Measurements from ENCODE around the gene DPF1.

DPF1 gene

DNA sequence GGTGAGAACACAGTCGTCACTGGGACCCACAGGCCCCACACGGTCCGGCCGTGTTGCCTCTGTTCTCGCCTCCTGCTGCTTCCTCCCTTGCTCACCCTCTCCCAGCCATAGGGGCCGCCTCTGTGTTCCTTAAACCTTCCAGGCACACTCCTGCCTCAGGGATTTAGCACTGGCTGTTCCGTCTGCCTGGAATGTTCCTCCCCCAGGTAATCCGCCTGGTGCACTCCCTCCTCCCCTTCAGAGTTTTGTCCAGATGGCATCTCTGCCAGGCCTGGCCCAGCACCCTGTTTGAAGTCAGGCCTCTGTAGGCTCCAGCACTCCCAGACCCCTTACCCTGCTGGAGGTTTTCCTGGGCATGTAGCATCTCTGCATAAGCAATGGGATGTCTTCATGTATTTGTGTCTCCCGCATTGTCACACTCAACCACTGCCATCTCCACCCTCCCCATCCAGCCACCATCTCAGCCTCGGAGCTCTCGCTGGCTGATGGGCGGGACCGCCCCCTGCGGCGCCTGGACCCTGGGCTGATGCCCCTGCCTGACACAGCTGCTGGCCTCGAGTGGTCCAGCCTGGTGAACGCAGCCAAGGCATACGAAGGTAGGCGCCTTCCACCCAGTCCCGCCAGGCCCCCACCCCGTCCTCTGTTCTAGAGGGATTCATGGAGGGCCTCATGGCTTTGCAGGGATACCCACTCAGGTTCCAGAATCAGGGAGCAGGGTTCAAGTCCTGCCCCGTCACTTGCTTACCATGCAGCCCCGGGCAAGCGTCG is 25.9 kb downstream of the DPF1 start:
- TF ChIP-seq, protein P1, sequence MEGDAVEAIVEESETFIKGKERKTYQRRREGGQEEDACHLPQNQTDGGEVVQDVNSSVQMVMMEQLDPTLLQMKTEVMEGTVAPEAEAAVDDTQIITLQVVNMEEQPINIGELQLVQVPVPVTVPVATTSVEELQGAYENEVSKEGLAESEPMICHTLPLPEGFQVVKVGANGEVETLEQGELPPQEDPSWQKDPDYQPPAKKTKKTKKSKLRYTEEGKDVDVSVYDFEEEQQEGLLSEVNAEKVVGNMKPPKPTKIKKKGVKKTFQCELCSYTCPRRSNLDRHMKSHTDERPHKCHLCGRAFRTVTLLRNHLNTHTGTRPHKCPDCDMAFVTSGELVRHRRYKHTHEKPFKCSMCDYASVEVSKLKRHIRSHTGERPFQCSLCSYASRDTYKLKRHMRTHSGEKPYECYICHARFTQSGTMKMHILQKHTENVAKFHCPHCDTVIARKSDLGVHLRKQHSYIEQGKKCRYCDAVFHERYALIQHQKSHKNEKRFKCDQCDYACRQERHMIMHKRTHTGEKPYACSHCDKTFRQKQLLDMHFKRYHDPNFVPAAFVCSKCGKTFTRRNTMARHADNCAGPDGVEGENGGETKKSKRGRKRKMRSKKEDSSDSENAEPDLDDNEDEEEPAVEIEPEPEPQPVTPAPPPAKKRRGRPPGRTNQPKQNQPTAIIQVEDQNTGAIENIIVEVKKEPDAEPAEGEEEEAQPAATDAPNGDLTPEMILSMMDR (conservative IDR thresholded peaks at IDR 0.05; ENCODE audit: low read depth, low read length) = no peak
- no peak overlapping the region for H3K4me3 ChIP-seq (ENCODE audit: low read length)
- DNase-seq (ENCODE audit: low read depth) = no peak

DNA sequence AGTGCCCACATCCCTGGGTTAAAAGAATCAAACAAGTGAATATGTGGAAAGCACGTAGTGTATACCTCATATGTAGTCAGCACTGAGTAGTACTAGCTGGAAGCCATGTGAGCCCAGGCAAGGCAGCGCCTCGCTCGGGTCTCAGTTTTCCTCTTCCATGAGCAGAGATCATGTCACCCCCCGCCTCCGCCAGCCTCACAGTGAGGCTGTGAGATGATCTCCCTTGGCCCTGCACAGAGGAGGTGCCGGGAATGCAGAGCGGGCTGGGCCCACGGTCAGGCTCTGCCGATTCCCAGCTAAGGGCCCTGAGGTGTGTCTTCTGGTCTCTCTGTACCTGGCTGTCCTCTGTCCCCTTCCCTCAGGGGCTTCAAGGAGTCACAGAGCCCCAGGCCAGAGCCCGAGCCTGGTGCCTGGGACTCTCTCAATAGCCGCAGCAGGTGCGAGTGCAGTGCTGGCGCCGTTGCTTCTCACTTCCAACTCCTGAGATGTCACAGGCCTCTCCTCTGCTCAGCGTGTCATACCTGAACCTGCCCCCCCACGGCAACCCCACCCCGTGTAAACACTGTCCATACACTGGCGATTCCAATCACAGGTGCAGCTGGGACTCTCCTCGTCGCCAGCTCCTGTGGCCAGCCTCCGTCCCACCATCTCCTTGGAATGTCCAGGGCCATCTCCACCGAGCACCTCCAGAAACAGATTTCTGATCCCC is 26.9 kb downstream of the DPF1 start:
- no peak overlapping the region for H3K4me3 ChIP-seq (ENCODE audit: low read length)
- no peak for DNase-seq (ENCODE audit: low read depth)
- TF ChIP-seq, protein P1 (conservative IDR thresholded peaks at IDR 0.05; ENCODE audit: low read depth, low read length) = no peak

DNA sequence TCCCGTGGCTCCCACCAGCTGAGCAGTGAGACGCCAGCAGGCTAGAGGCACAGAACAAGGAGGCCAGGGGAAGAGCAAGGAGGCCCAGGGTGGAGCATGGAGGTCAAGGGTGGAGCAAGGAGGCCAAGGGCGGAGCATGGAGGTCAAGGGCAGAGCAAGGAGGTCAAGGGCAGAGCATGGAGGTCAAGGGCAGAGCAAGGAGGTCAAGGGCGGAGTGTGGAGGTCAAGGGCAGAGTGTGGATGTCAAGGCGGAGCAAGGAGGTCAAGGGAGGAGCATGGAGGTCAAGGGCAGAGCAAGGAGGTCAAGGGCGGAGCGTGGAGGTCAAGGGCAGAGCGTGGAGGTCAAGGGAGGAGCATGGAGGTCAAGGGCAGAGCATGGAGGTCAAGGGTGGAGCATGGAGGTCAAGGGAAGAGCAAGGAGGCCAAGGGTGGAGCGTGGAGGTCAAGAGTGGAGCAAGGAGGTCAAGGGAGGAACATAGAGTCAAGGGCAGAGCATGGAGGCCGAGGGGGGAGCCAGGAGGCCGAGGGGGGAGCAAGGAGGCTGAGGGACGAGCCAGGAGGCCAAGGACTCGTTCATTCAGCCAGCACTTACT is 27.7 kb downstream of the DPF1 start:
- TF ChIP-seq, protein P1 (conservative IDR thresholded peaks at IDR 0.05; ENCODE audit: low read depth, low read length) = no peak
- DNase-seq (ENCODE audit: low read depth) = no peak
- H3K4me3 ChIP-seq (ENCODE audit: low read length) = no peak overlapping the region

DNA sequence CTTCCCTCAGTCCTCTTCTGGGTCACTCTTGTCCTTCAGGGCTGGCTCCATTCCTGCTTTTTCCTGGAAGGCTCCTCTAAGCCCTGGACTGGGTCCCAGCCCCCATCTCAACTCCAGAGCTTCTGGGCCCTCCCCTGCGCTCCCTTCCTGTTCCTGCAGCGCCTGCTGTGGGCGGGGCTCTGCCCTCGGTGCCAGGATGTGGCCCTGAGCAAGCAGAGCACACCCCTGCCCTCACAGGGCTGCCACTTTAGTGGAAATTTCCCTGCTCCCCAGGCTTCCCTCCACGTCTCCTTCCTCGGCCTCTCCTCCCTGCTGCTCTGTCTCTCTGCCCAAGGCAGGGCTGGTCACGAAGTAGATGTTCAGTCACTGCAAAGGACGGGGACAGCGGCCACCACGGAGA is 28.8 kb downstream of the DPF1 start:
- H3K4me3 ChIP-seq (ENCODE audit: low read length) = no peak overlapping the region
- no peak for DNase-seq (ENCODE audit: low read depth)
- TF ChIP-seq, protein P1 (conservative IDR thresholded peaks at IDR 0.05; ENCODE audit: low read depth, low read length) = no peak

DNA sequence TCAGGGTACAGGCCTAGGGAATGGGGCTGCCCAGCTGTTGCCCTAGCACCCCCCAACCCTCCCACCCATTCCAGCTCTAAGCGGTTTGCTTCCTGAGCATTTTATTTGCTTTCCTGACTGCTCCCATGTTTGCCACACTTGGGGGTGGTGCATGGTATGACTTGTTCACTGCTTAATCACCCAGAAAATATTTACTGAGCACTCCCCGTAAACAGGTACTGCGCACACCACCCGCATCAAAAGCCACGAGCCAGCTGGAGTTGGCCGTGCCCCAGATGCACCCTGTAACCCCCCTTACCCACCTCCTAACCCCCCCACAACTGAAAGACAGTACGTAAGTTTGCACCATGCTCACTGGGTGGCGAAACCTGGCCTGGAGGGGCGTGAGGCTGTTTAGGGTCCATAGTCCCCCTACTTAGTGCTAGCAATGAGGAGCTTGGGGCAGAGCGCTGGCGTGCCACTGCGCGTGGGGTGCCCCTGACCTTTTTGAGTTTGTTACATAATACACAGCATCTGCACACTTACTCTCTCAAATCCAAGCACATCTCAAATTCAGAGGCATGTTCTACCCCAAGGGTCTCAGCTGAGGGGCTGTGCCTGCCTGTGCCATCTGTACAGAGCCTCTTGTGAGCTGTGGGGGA is 29.8 kb downstream of the DPF1 start:
- no peak for DNase-seq (ENCODE audit: low read depth)
- H3K4me3 ChIP-seq (ENCODE audit: low read length) = no peak overlapping the region
- TF ChIP-seq, protein P1 (conservative IDR thresholded peaks at IDR 0.05; ENCODE audit: low read depth, low read length) = no peak

DNA sequence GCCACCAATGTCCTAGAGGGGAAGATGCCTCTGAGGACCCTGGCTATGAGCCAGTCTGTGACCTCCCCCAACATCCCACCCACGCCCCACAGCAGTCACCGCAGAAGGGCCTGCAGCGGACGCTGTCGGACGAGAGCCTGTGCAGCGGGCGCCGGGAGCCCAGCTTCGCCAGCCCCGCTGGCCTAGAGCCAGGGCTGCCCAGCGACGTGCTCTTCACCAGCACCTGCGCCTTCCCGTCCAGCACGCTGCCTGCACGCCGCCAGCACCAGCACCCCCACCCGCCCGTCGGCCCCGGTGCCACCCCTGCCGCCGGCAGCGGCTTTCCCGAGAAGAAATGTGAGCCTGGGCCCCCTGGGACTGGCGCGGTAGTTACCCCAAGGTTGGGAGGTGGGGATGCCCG is 30.6 kb downstream of the DPF1 start:
- H3K4me3 ChIP-seq (ENCODE audit: low read length) = no peak overlapping the region
- DNase-seq (ENCODE audit: low read depth) = no peak
- TF ChIP-seq, protein P1 (conservative IDR thresholded peaks at IDR 0.05; ENCODE audit: low read depth, low read length) = no peak

Data from retinal pigment epithelial cell (primary cell).